HG03520 (cell line): ENCODE results near the gene C20orf202.

Source experiments
- ATAC-seq: cut with Tn5 transposase; IDR thresholded peaks from one replicate; pipeline ENCODE4 v1.9.1; 2021; ENCODE audit warnings: mild to moderate bottlenecking, moderate library complexity; ENCODE audit not compliant: unreplicated experiment

Gene C20orf202

GRCh38 chr20:1184260-1184637 is 19.0 kb upstream of the C20orf202 start:
- no peak for ATAC-seq

- ATAC-seq, result no peak
These were observed 18.5 kb upstream of the C20orf202 start, which contains the start of gene TMEM74B for GRCh38 chr20:1184638-1185315. Gene TMEM74B (minus strand): TSS chr20:1184981. CDS start chr20:1183801, 1,180 bp downstream.

GRCh38 chr20:1185316-1185741 is 17.9 kb upstream of the C20orf202 start:
- no peak for ATAC-seq

GRCh38 chr20:1185790-1186334 is 17.4 kb upstream of the C20orf202 start:
- ATAC-seq, result no peak

GRCh38 chr20:1186367-1186991 is 16.8 kb upstream of the C20orf202 start:
- ATAC-seq, result no peak

GRCh38 chr20:1187605-1188171 is 15.6 kb upstream of the C20orf202 start:
- ATAC-seq, result no peak

- no peak for ATAC-seq
These were observed 14.9 kb upstream of the C20orf202 start for GRCh38 chr20:1188347-1188746.

GRCh38 chr20:1189827-1190226 is 13.4 kb upstream of the C20orf202 start:
- ATAC-seq, result no peak

GRCh38 chr20:1190847-1191246 is 12.4 kb upstream of the C20orf202 start:
- ATAC-seq, result no peak

GRCh38 chr20:1191299-1191698 is 12.0 kb upstream of the C20orf202 start:
- no peak for ATAC-seq

GRCh38 chr20:1195226-1195625 is 8.0 kb upstream of the C20orf202 start:
- no peak for ATAC-seq

- no peak for ATAC-seq
These were observed 6.6 kb upstream of the C20orf202 start for GRCh38 chr20:1196634-1197033.

- no peak for ATAC-seq
These were observed 5.5 kb upstream of the C20orf202 start for GRCh38 chr20:1197801-1198200.

GRCh38 chr20:1198751-1199150 is 4.5 kb upstream of the C20orf202 start:
- ATAC-seq, result no peak

- no peak for ATAC-seq
These were observed 3.9 kb upstream of the C20orf202 start for GRCh38 chr20:1199212-1199873.

- ATAC-seq, result no peak
These were observed 3.3 kb upstream of the C20orf202 start for GRCh38 chr20:1199964-1200363.

- ATAC-seq, result no peak
These were observed 376 bp downstream of the C20orf202 start for GRCh38 chr20:1203630-1204029.

- no peak for ATAC-seq
These were observed 859 bp downstream of the C20orf202 start for GRCh38 chr20:1204113-1204512.

- ATAC-seq, result no peak
These were observed 1.3 kb downstream of the C20orf202 start for GRCh38 chr20:1204576-1204975.

- ATAC-seq, result no peak
These were observed 2.5 kb downstream of the C20orf202 start for GRCh38 chr20:1205802-1206201.

- no peak for ATAC-seq
These were observed 3.3 kb downstream of the C20orf202 start for GRCh38 chr20:1206366-1207148.
